ENCODE data around the gene MYD88. TPM values are rescaled to one million over a fixed set of nuclear protein-coding genes. Genes with fewer than 3 reads are reported as not detected.

Gene MYD88
- polyA plus RNA-seq, 1 donor (not counting 4 experiments of a cell fraction or from before 2014, with no cell fraction given) = 44.0 TPM

GRCh38 chr3:38173834-38174418 is 35.5 kb downstream of the MYD88 start:
- no peak for TF ChIP-seq EZH2 (IDR thresholded peaks at IDR 0.05; ENCODE audit: low read length)
- TF ChIP-seq, protein P1, sequence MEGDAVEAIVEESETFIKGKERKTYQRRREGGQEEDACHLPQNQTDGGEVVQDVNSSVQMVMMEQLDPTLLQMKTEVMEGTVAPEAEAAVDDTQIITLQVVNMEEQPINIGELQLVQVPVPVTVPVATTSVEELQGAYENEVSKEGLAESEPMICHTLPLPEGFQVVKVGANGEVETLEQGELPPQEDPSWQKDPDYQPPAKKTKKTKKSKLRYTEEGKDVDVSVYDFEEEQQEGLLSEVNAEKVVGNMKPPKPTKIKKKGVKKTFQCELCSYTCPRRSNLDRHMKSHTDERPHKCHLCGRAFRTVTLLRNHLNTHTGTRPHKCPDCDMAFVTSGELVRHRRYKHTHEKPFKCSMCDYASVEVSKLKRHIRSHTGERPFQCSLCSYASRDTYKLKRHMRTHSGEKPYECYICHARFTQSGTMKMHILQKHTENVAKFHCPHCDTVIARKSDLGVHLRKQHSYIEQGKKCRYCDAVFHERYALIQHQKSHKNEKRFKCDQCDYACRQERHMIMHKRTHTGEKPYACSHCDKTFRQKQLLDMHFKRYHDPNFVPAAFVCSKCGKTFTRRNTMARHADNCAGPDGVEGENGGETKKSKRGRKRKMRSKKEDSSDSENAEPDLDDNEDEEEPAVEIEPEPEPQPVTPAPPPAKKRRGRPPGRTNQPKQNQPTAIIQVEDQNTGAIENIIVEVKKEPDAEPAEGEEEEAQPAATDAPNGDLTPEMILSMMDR (optimal IDR thresholded peaks at IDR 0.05 in 1 of 3, IDR thresholded peaks at IDR 0.05 in 1 of 3, conservative IDR thresholded peaks at IDR 0.05 in 1 of 3; ENCODE audit: extremely low read depth in 1 of 3, insufficient read depth in 2 of 3, low read length in 3 of 3) = no peak
- H3K4me2 ChIP-seq (ENCODE audit: control insufficient read depth, extremely low read depth, insufficient read depth, low read depth, low read length) = peak overlapping the region; percentile 0
- H3K79me2 ChIP-seq (ENCODE audit: control insufficient read depth, insufficient read depth, low read length) = peaks cover 98% of the 10 kb centered on the region
- peaks cover 3% of the 10 kb centered on the region for H3K9me1 ChIP-seq (ENCODE audit: control insufficient read depth, extremely low read depth, insufficient read depth, low read length)
- H3K4me3 ChIP-seq (ENCODE audit: control insufficient read depth in 2 of 3, extremely low read depth in 1 of 3, insufficient read depth in 2 of 3, low read depth in 1 of 3, low read length in 3 of 3) = no peak overlapping the region
- H3K27ac ChIP-seq (ENCODE audit: control insufficient read depth, insufficient read depth, low read length) = no peak overlapping the region
- no peak overlapping the region for H3K9ac ChIP-seq (ENCODE audit: control insufficient read depth, extremely low read depth, insufficient read depth, low read length)
- DNase-seq (ENCODE audit: low read depth, low spot score) = no peak
- H2AFZ ChIP-seq (ENCODE audit: control insufficient read depth, low read length) = no peak overlapping the region
- H4K20me1 ChIP-seq (ENCODE audit: control insufficient read depth, extremely low read depth, insufficient read depth, low read length) = peaks cover 5% of the 10 kb centered on the region
- H3K4me1 ChIP-seq (ENCODE audit: control insufficient read depth, extremely low read depth, insufficient read depth, low read length) = peaks cover 45% of the 10 kb centered on the region
- H3K27me3 ChIP-seq (ENCODE audit: control insufficient read depth, extremely low read depth, insufficient read depth, low read length) = no peaks in the 10 kb centered on the region
- peaks cover 2 to 13% of the 10 kb centered on the region in 2 experiments for H3K36me3 ChIP-seq (ENCODE audit: control insufficient read depth in 2 of 2, extremely low read depth in 1 of 2, insufficient read depth in 2 of 2, low read length in 2 of 2)
- no peaks in the 10 kb centered on the region for H3K9me3 ChIP-seq (ENCODE audit: control insufficient read depth, low read depth, low read length)
- dilution Hi-C loops (cut with MboI; ENCODE audit: extremely low pct_ligation_motif_present, low sequenced_read_pairs) = no loop called here
- FAIRE-seq = no peak

- peaks cover 10% of the 10 kb centered on the region for H4K20me1 ChIP-seq (ENCODE audit: control insufficient read depth, extremely low read depth, insufficient read depth, low read length)
- dilution Hi-C loops (cut with MboI; ENCODE audit: extremely low pct_ligation_motif_present, low sequenced_read_pairs) = no loop called here
These were observed 38.7 kb downstream of the MYD88 start for GRCh38 chr3:38177181-38177580.

More at GRCh38 chr3:38177181-38177580, 38.7 kb downstream of the MYD88 start:
- Histone ChIP-seq H3K4me1 (ENCODE audit: control insufficient read depth, extremely low read depth, insufficient read depth, low read length) (peaks cover 26% of the 10 kb centered on the region), H3K4me3 (ENCODE audit: control insufficient read depth in 2 of 3, extremely low read depth in 1 of 3, insufficient read depth in 2 of 3, low read depth in 1 of 3, low read length in 3 of 3) (no peak overlapping the region), H3K27ac (ENCODE audit: control insufficient read depth, insufficient read depth, low read length) (no peak overlapping the region), H3K79me2 (ENCODE audit: control insufficient read depth, insufficient read depth, low read length) (peaks cover 97% of the 10 kb centered on the region), H3K36me3 (ENCODE audit: control insufficient read depth in 2 of 2, extremely low read depth in 1 of 2, insufficient read depth in 2 of 2, low read length in 2 of 2) (peaks cover 8 to 21% of the 10 kb centered on the region in 2 experiments), H3K9ac (ENCODE audit: control insufficient read depth, extremely low read depth, insufficient read depth, low read length) (no peak overlapping the region), H3K4me2 (ENCODE audit: control insufficient read depth, extremely low read depth, insufficient read depth, low read depth, low read length) (no peak overlapping the region), H3K9me3 (ENCODE audit: control insufficient read depth, low read depth, low read length) (no peaks in the 10 kb centered on the region), H2AFZ (ENCODE audit: control insufficient read depth, low read length) (no peak overlapping the region), H3K9me1 (ENCODE audit: control insufficient read depth, extremely low read depth, insufficient read depth, low read length) (peaks cover 6% of the 10 kb centered on the region), H3K27me3 (ENCODE audit: control insufficient read depth, extremely low read depth, insufficient read depth, low read length) (no peaks in the 10 kb centered on the region)
- no peak for DNase-seq (ENCODE audit: low read depth, low spot score)
- FAIRE-seq = peak; percentile 59
- TF ChIP-seq, protein P1 (optimal IDR thresholded peaks at IDR 0.05 in 1 of 3, IDR thresholded peaks at IDR 0.05 in 1 of 3, conservative IDR thresholded peaks at IDR 0.05 in 1 of 3; ENCODE audit: extremely low read depth in 1 of 3, insufficient read depth in 2 of 3, low read length in 3 of 3) = no peak
- no peak for TF ChIP-seq EZH2 (IDR thresholded peaks at IDR 0.05; ENCODE audit: low read length)
